ENCODE measurements around the gene HIVEP3.

Gene HIVEP3

GRCh38 chr1:41508290-41508689, 410.4 kb downstream of the HIVEP3 start:
- no peak for TF ChIP-seq SUZ12 (IDR thresholded peaks at IDR 0.05; ENCODE audit: extremely low read depth, insufficient read depth, insufficient read length)
- TF ChIP-seq YY1 (IDR thresholded peaks at IDR 0.05; ENCODE audit: insufficient read depth, insufficient read length): no peak
- no peak for TF ChIP-seq ZNF274 (IDR thresholded peaks at IDR 0.05; ENCODE audit: low read depth, low read length)
- H3K4me3 ChIP-seq (ENCODE audit: insufficient read length, low read depth): no peak overlapping the region
- peaks cover 31% of the 10 kb centered on the region for H3K36me3 ChIP-seq (ENCODE audit: insufficient read depth, insufficient read length, low read length)
- no peak for DNase-seq (ENCODE audit: low read depth, low spot score)
- peak overlapping the region; percentile 11 for H3K9ac ChIP-seq (ENCODE audit: insufficient read length, low read depth)
- no peaks in the 10 kb centered on the region for H3K9me3 ChIP-seq (ENCODE audit: insufficient read depth, low read length)
- H3K27me3 ChIP-seq (ENCODE audit: insufficient read depth, insufficient read length): no peaks in the 10 kb centered on the region
- H3K4me1 ChIP-seq (ENCODE audit: insufficient read depth, insufficient read length): peaks cover 22% of the 10 kb centered on the region

GRCh38 chr1:41507836-41508235, 410.9 kb downstream of the HIVEP3 start:
- H3K27me3 ChIP-seq (ENCODE audit: insufficient read depth, insufficient read length): no peaks in the 10 kb centered on the region
- no peak for DNase-seq (ENCODE audit: low read depth, low spot score)
- TF ChIP-seq ZNF274 (IDR thresholded peaks at IDR 0.05; ENCODE audit: low read depth, low read length): no peak
- no peak for TF ChIP-seq SUZ12 (IDR thresholded peaks at IDR 0.05; ENCODE audit: extremely low read depth, insufficient read depth, insufficient read length)
- no peak for TF ChIP-seq YY1 (IDR thresholded peaks at IDR 0.05; ENCODE audit: insufficient read depth, insufficient read length)
- H3K4me3 ChIP-seq (ENCODE audit: insufficient read length, low read depth): no peak overlapping the region
- peaks cover 26% of the 10 kb centered on the region for H3K36me3 ChIP-seq (ENCODE audit: insufficient read depth, insufficient read length, low read length)
- no peak overlapping the region for H3K9ac ChIP-seq (ENCODE audit: insufficient read length, low read depth)
- H3K9me3 ChIP-seq (ENCODE audit: insufficient read depth, low read length): no peaks in the 10 kb centered on the region
- peaks cover 22% of the 10 kb centered on the region for H3K4me1 ChIP-seq (ENCODE audit: insufficient read depth, insufficient read length)

GRCh38 chr1:41507110-41507720, 411.5 kb downstream of the HIVEP3 start:
- Histone ChIP-seq H3K9ac (ENCODE audit: insufficient read length, low read depth) (no peak overlapping the region), H3K27me3 (ENCODE audit: insufficient read depth, insufficient read length) (no peaks in the 10 kb centered on the region), H3K9me3 (ENCODE audit: insufficient read depth, low read length) (no peaks in the 10 kb centered on the region), H3K4me3 (ENCODE audit: insufficient read length, low read depth) (no peak overlapping the region), H3K36me3 (ENCODE audit: insufficient read depth, insufficient read length, low read length) (peaks cover 21% of the 10 kb centered on the region), H3K4me1 (ENCODE audit: insufficient read depth, insufficient read length) (peaks cover 22% of the 10 kb centered on the region)
- TF ChIP-seq ZNF274 (IDR thresholded peaks at IDR 0.05; ENCODE audit: low read depth, low read length) (no peak), YY1 (IDR thresholded peaks at IDR 0.05; ENCODE audit: insufficient read depth, insufficient read length) (no peak), SUZ12 (IDR thresholded peaks at IDR 0.05; ENCODE audit: extremely low read depth, insufficient read depth, insufficient read length) (no peak)
- DNase-seq (ENCODE audit: low read depth, low spot score): no peak

GRCh38 chr1:41504114-41505035, 414.3 kb downstream of the HIVEP3 start:
- Histone ChIP-seq H3K27me3 (ENCODE audit: insufficient read depth, insufficient read length) (no peaks in the 10 kb centered on the region), H3K9me3 (ENCODE audit: insufficient read depth, low read length) (no peaks in the 10 kb centered on the region), H3K4me3 (ENCODE audit: insufficient read length, low read depth) (no peak overlapping the region), H3K36me3 (ENCODE audit: insufficient read depth, insufficient read length, low read length) (no peaks in the 10 kb centered on the region), H3K9ac (ENCODE audit: insufficient read length, low read depth) (no peak overlapping the region), H3K4me1 (ENCODE audit: insufficient read depth, insufficient read length) (peaks cover 34% of the 10 kb centered on the region)
- TF ChIP-seq ZNF274 (IDR thresholded peaks at IDR 0.05; ENCODE audit: low read depth, low read length): no peak
- TF ChIP-seq SUZ12 (IDR thresholded peaks at IDR 0.05; ENCODE audit: extremely low read depth, insufficient read depth, insufficient read length): no peak
- no peak for TF ChIP-seq YY1 (IDR thresholded peaks at IDR 0.05; ENCODE audit: insufficient read depth, insufficient read length)
- no peak for DNase-seq (ENCODE audit: low read depth, low spot score)

- H3K27me3 ChIP-seq (ENCODE audit: insufficient read depth, insufficient read length): no peaks in the 10 kb centered on the region
- no peak for DNase-seq (ENCODE audit: low read depth, low spot score)
- TF ChIP-seq SUZ12 (IDR thresholded peaks at IDR 0.05; ENCODE audit: extremely low read depth, insufficient read depth, insufficient read length) (no peak), ZNF274 (IDR thresholded peaks at IDR 0.05; ENCODE audit: low read depth, low read length) (no peak), YY1 (IDR thresholded peaks at IDR 0.05; ENCODE audit: insufficient read depth, insufficient read length) (no peak)
Observed at GRCh38 chr1:41503538-41504113, 415.1 kb downstream of the HIVEP3 start.

GRCh38 chr1:41502912-41503311, 415.8 kb downstream of the HIVEP3 start:
- Histone ChIP-seq H3K9me3 (ENCODE audit: insufficient read depth, low read length) (no peaks in the 10 kb centered on the region), H3K36me3 (ENCODE audit: insufficient read depth, insufficient read length, low read length) (no peaks in the 10 kb centered on the region), H3K4me1 (ENCODE audit: insufficient read depth, insufficient read length) (peaks cover 35% of the 10 kb centered on the region), H3K4me3 (ENCODE audit: insufficient read length, low read depth) (no peak overlapping the region), H3K27me3 (ENCODE audit: insufficient read depth, insufficient read length) (no peaks in the 10 kb centered on the region), H3K9ac (ENCODE audit: insufficient read length, low read depth) (no peak overlapping the region)
- DNase-seq (ENCODE audit: low read depth, low spot score): no peak
- TF ChIP-seq SUZ12 (IDR thresholded peaks at IDR 0.05; ENCODE audit: extremely low read depth, insufficient read depth, insufficient read length) (no peak), YY1 (IDR thresholded peaks at IDR 0.05; ENCODE audit: insufficient read depth, insufficient read length) (no peak), ZNF274 (IDR thresholded peaks at IDR 0.05; ENCODE audit: low read depth, low read length) (no peak)

More at GRCh38 chr1:41503538-41504113, 415.1 kb downstream of the HIVEP3 start:
- Histone ChIP-seq H3K4me1 (ENCODE audit: insufficient read depth, insufficient read length) (peaks cover 38% of the 10 kb centered on the region), H3K9ac (ENCODE audit: insufficient read length, low read depth) (no peak overlapping the region), H3K4me3 (ENCODE audit: insufficient read length, low read depth) (no peak overlapping the region), H3K36me3 (ENCODE audit: insufficient read depth, insufficient read length, low read length) (no peaks in the 10 kb centered on the region), H3K9me3 (ENCODE audit: insufficient read depth, low read length) (no peaks in the 10 kb centered on the region)

- no peak for DNase-seq (ENCODE audit: low read depth, low spot score)
- TF ChIP-seq SUZ12 (IDR thresholded peaks at IDR 0.05; ENCODE audit: extremely low read depth, insufficient read depth, insufficient read length) (no peak), ZNF274 (IDR thresholded peaks at IDR 0.05; ENCODE audit: low read depth, low read length) (no peak), YY1 (IDR thresholded peaks at IDR 0.05; ENCODE audit: insufficient read depth, insufficient read length) (no peak)
Observed at GRCh38 chr1:41501581-41501980, 417.1 kb downstream of the HIVEP3 start.

More at GRCh38 chr1:41501581-41501980, 417.1 kb downstream of the HIVEP3 start:
- Histone ChIP-seq H3K27me3 (ENCODE audit: insufficient read depth, insufficient read length) (no peaks in the 10 kb centered on the region), H3K36me3 (ENCODE audit: insufficient read depth, insufficient read length, low read length) (no peaks in the 10 kb centered on the region), H3K9ac (ENCODE audit: insufficient read length, low read depth) (no peak overlapping the region), H3K4me1 (ENCODE audit: insufficient read depth, insufficient read length) (peaks cover 39% of the 10 kb centered on the region), H3K4me3 (ENCODE audit: insufficient read length, low read depth) (no peak overlapping the region), H3K9me3 (ENCODE audit: insufficient read depth, low read length) (no peaks in the 10 kb centered on the region)
